ENCODE data around the gene CCBE1.

The CCBE1 gene

DNA sequence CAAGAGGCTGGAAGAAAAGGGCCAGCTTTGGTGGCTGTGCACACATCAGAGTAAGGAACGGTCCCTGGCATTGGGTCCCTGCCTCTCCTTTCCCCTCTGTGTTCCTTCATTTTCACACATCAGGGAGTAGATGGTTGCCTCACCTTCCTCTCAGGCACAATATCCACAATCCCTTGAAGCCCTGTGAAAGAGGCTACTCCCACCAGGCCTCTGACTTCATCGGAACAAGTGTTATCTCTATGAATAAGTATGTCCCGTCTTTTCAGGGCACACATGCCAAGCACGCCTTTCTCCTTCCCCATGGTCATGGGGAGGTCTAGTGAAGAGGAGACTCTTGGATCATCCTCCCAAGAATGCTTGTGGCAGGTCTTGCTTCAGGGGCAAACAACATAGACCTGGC lies 277.0 kb downstream of the CCBE1 start:
- no peak for DNase-seq (ENCODE audit: extremely low read depth in 1 of 2, low read depth in 1 of 2)

DNA sequence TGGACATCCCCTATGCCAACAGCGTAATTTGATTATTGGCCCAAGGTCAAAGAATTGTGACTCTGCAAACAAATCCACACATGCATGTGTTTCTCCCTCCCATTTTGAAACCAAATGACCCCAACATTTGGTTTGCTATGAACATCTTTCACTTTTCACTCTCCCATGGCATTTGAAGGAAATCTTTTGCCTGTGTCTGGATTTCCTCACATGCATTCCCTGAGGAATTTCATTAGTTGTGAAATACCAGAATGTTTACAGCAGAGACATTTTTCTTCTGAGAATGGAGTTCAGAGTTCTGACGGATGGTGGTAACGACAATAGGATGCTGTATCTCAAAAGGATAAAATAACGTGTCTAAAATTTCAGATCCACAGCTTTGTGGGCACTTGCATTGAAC lies 277.8 kb downstream of the CCBE1 start:
- DNase-seq (ENCODE audit: extremely low read depth in 1 of 2, low read depth in 1 of 2): no peak

DNA sequence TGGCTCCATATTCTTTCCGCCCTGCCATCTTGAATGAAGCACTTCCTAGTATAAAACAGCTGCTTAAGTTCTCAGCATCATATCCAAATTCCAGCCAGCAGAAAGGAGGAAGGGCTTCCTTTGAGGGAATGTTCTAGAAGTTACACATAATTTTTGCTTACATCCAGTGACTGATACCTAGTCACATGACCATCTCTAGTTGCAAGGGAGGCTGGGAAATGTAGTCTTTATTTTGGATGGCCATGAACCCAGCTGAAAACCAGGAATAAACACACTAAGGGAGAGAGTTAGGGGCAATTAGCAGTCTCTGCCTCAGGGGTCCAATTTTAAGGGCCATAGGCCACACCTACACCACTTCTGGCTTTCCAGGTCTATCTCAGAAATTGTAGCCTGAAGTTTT lies 280.4 kb downstream of the CCBE1 start:
- no peak for DNase-seq (ENCODE audit: extremely low read depth in 1 of 2, low read depth in 1 of 2)

DNA sequence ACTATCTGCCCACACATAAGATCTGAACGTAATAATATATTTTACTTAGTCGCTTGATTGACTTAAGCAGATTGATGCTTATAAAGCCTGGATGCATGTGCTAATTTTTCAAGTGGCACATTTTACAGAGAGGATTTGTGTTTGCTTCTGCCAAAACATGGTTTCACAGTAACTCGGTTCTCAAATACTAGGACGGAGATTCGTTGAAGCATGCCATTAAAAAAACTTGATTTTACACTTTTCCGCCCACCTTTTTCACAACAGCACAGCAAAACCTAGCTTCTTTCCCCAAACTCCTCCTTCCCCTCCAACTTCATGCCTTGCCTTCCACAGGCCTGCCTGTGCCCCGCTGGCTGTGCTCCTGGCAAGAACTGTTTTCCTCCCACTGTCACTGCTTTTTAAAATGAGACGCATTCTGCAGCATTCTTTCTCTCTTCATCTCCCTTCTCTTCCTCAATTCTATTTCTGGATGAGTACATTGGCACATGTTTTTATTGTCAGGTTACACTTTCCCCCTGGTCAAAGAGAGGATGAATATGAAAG lies 283.0 kb downstream of the CCBE1 start:
- no peak for DNase-seq (ENCODE audit: extremely low read depth in 1 of 2, low read depth in 1 of 2)

DNA sequence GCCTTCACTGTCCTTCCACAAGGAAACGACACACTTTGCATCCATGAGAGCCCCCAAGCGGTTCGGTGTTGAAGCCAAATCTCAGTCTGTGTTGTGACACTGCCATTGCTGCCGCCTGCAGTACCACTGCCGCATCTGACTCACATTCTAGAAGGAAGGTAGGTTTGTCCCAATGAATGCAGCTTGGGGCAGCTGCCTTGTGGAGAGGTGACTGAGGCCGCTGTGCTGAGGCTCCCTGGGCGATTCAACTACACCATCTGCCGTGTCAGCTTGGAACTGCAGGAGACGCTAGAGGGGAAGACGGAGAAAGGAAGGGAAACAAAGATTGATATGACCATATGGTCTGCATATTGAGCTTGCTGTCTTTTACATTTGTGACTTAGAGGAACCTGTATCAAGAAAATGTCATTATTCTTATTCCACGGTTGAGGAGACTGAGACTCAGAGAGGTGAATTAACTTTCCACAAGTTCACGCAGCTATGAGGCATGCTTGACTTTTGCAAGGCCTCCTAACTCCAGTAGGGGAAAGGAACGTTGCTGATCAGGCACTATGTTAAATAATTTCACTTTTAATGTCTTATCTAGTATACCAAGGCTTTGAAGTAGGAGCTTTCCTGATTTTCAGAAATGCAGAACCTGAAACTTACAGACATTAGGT lies 294.7 kb downstream of the CCBE1 start:
- DNase-seq (ENCODE audit: extremely low read depth in 1 of 2, low read depth in 1 of 2): peak; percentile 20 to 34

DNA sequence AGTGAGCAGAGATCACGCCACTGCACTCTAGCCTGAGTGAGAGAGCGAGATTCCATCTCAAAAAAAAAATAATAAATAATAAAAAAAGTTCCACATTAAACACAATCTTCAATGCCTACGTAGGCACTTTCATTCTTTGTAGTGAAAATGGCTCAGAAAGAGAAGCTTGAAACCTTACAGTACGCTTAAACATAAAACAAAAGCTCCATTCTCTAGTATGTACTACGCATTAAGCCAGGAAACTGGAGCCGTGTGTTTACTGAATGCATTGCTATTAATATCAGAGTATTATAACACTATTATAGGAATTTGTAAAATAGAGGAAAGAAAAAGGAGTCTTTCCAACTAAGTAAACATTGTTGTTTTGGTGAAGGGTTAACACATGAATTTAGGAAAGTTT lies 296.8 kb downstream of the CCBE1 start:
- DNase-seq (ENCODE audit: extremely low read depth in 1 of 2, low read depth in 1 of 2): no peak

DNA sequence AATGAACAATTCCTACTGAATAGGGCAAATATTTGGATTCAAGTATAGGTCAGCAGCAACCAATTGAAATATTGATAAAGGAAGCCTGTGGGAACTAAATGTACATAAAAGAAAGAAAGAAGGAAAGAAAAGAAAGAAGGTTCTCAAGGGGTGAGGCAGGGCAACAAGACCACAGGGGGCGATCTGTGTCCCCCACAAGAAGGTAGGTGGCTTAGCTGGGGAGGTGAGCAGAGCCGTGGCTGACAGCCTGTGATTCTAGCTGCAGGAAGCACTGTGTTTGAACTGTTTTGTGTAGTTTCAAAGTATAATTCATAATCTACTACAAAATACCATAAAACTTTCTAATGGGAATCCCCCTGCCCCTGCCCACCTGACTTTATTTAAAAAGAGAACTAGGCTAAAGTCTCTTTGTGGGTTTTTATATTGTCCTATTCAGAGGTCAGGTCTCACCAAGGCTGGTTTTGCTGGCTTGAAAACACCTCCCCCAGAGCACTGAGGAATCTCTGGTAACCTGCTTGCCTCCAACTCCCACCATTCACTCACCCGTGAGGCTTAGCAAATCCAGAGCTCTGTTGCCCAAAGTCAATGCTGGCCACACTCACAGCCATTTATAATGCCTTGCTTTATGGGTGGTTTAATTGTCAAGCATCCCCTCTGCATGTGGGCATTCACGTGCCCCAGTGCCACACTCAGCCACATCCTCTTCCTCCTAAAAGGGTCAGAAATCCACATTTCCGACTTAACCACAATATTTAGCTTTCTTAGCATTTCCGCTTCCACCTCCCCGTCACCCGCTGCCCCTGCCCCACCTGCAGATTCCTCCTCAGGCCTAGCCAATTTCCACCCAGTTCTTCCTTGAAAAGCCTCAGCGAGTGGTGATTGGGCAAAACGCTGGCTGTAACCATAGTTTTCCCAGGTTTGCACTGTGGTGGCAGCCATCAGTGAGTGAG lies 301.7 kb downstream of the CCBE1 start:
- no peak for DNase-seq (ENCODE audit: extremely low read depth in 1 of 2, low read depth in 1 of 2)

DNA sequence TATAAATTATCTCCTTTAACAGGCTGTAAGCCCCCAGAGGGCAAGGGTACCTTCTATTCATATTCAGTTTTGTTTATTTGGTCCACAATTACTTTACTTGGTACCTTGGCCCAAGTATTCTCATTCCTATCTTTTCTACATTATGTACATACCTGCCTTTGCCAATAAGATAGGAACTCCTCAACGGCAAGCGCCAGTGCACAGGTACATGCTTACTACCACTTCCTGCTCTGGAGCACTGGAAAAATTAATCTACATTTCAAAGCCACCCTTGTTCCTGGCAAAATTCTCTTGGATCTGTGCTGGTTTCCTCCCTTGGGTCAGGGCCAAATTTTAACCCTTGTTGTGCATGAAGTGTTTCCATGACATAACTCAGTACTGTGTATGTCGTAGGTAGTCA lies 303.8 kb downstream of the CCBE1 start:
- no peak for DNase-seq (ENCODE audit: extremely low read depth in 1 of 2, low read depth in 1 of 2)

DNA sequence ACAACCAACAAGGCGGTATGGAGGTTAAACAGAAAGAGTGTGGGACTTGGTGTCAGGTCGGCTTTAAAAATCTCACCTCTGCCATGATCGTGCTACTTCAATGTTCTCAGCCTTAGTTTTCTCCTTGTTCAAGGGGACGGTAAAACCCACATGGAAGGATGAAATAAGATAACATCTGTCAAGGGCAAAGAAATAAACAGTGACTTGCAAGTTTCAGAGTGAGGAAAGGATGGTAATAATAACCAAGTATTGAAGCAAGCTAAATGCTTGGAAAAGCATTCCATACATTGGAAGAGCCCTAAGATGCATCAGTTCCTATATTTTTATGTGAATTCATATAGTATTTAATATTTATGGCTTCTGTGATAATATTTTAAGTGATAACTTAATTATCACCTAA lies 308.4 kb downstream of the CCBE1 start:
- no peak for DNase-seq (ENCODE audit: extremely low read depth in 1 of 2, low read depth in 1 of 2)

DNA sequence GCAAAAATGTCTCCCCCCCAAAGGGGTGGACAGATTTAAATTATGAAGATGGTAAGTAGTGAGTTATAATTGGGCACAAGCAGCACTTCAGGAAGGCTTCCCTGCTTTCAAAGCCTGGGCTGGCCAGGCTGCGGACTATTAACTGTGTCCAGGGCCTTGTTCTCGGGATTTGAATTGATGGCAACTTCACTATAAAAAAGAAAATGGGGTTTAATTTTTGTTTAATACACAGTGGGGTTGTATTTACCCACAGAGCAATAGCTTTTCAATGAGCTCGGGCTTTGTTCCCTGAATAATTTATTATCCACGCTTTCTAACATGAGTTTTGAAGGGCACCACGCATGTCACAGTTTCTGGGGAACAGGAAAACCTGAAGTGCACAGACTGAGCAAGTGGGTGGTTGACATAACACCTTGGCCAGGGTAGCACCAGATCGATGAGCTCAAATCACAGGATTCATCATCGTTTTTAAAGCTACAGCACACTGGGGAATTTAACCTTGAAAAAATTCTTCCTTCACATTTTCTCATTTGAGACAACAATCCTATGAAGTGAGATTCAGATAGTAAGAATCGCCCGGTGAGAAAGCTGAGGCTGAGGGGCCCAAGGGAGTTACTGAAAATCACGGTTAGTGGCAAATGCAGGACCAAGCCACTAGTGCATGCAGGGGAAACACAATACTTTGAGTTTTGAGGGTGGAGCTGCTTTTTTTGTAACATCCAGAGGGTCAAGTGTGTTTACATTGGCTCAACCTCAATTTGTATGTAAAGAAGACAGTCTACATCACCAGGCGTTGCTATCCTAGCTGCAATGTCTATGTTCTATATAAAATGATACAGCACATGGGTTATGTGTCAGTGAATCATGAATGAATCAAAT lies 309.3 kb downstream of the CCBE1 start:
- DNase-seq (ENCODE audit: extremely low read depth in 1 of 2, low read depth in 1 of 2): no peak

DNA sequence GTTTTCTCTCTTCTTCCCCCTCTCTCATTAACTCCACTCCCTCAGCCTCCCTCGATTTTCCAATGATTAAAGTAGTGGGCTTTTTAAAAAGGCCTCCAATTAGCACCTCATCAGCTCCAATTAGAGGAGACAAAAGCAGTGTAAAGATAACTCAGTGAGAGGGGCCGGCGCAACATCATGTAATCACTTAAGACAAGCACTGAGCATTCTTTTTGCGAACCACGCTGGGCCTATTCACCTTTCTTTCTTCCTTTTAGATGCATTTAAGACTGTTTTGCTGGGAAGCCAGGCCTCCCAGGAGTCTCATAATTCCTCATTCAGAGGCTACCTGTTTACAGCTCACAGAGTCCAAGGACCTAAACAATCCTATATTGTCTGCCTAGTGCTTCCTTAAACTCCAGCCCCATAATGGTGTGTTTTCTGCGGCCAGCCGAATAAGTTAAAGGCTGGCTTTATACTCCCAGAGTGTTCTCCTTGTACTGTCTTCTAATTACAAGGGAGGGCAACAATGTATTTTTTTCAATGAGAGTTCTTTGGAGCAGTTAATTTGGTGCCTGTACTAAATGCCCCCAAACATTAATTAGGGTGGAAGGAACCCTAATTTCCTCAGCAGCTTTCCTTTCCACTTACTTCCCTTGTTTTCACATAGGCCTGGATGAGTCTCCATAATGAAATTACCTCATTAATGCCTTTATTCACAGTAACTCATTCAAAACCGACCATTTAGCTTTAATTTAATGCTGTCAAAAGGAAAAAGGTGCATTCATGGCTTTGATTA lies 310.1 kb downstream of the CCBE1 start:
- DNase-seq (ENCODE audit: extremely low read depth in 1 of 2, low read depth in 1 of 2): no peak

DNA sequence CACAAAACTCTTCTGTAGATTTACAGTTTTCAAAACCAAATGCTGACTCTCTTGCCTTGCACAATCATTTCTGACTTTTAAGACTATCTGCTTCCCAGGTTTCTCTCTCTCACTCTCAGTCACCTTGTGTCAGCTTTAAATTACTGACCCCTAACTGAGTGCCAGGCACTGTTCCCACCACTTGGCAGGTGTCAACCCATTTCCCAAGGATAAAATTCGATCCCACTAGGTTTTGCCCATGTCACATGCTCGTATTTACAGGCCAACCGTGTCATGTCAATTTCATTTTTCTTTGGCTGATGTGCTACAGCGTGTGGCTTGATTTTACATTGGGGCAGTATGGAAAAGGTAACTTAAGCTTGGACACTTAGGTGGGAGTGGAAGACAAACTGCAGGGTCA lies 312.0 kb downstream of the CCBE1 start:
- no peak for DNase-seq (ENCODE audit: extremely low read depth in 1 of 2, low read depth in 1 of 2)

DNA sequence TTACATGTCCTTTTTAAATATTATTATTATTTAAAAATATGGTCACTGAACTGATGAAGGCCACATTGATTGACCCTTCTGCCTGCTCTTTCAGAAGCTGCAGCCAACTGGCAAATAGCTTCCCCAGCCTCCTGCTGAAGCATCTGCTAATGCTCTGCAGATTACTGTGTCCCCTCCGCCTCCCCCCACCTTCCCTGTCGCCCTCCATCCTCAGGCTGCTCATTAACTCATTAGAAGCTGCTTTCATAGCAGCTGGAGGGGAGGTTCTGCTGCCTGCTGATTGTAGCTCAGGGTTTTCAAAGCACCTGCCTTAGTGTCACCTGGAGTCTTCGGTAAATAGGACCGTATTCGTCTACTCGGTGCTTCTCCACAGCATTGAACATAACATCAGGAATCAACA lies 313.4 kb downstream of the CCBE1 start:
- no peak for DNase-seq (ENCODE audit: extremely low read depth in 1 of 2, low read depth in 1 of 2)

DNA sequence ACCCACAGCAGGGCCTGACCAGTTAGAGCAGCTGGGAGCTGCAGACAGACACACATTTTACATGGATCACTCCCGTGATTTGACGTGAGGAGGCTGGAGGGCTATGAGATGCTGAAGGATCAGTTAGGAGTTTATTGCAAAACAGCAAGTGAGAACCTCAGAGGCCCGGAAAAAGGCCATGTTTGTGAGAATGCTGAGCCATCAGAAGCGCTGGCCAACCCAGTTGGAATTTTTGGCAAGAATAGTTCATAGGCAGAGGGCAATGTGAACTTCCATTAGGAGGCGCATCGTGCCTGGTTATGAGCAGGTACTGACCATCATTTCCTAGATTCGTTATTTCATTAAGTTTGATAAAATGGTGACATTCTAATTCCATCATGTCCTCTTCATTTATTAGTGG lies 314.8 kb downstream of the CCBE1 start:
- DNase-seq (ENCODE audit: extremely low read depth in 1 of 2, low read depth in 1 of 2): no peak

DNA sequence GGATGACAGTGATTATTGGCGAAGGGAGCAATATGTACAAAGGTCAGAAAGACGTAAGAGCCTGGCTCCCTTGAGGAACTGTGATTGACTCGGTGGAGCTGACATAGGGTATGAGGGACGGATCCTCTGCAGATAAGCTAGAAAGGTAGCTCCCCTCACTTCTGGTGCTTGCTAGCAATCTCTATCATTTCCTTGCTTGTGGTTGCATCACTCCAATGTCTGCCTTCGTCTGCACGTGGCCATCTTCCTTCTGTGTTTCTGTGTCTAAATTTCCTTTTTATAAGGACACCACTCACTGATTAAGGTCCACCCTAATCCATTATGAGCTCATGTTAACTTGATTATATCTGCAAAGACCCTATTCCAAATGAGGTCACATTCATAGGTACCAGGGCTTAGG lies 315.3 kb downstream of the CCBE1 start:
- no peak for DNase-seq (ENCODE audit: extremely low read depth in 1 of 2, low read depth in 1 of 2)

Measured in activated CD8-positive, alpha-beta memory T cell treated with anti-CD3 and anti-CD28 coated beads for 1 hour (primary cell).